PFSK-1 (cell line): Measurements from ENCODE around the gene IGSF3.

ENCODE experiments used
- POLR2AphosphoS5 ChIP-seq: IDR thresholded peaks from 2 replicates; pipeline ENCODE4 v1.6.1; 2012; ENCODE audit warnings: low read depth, mild to moderate bottlenecking, control low read depth, low read length, moderate library complexity
- TF ChIP-seq, protein P1 (sequence below), 2 experiments: IDR thresholded peaks; 2 replicates each; pipeline versions ENCODE4 v1.6.1 to v1.8.0; 2011 to 2012; ENCODE audit warnings: low read depth in 2 of 2, low read length in 2 of 2, control low read depth in 1 of 2, inconsistent platforms in 1 of 2, mild to moderate bottlenecking in 1 of 2, moderate library complexity in 1 of 2; ENCODE audit not compliant: insufficient read depth in 1 of 2

DNA sequence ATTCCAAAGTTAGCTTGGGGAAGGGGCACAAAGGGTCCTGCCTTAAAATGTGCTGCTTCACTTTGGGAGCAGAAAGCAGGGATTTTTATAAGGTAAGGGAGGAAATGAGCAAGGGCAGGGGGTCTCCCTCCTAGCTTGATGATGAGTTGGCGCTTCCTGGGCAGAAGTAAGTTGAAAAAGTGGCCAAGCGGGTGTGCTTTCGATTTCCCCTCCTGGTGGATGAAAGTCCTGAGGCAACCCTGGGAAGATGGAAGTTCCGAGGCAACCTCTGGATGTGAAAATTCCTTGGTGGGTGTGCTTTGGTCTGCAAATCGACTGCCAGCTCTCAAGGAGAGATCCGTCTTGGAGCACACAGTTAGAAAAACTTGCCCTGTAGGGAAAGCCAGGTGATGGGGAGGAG lies 45.0 kb upstream of the IGSF3 start:
- no peak for TF ChIP-seq POLR2AphosphoS5
- TF ChIP-seq, protein P1, sequence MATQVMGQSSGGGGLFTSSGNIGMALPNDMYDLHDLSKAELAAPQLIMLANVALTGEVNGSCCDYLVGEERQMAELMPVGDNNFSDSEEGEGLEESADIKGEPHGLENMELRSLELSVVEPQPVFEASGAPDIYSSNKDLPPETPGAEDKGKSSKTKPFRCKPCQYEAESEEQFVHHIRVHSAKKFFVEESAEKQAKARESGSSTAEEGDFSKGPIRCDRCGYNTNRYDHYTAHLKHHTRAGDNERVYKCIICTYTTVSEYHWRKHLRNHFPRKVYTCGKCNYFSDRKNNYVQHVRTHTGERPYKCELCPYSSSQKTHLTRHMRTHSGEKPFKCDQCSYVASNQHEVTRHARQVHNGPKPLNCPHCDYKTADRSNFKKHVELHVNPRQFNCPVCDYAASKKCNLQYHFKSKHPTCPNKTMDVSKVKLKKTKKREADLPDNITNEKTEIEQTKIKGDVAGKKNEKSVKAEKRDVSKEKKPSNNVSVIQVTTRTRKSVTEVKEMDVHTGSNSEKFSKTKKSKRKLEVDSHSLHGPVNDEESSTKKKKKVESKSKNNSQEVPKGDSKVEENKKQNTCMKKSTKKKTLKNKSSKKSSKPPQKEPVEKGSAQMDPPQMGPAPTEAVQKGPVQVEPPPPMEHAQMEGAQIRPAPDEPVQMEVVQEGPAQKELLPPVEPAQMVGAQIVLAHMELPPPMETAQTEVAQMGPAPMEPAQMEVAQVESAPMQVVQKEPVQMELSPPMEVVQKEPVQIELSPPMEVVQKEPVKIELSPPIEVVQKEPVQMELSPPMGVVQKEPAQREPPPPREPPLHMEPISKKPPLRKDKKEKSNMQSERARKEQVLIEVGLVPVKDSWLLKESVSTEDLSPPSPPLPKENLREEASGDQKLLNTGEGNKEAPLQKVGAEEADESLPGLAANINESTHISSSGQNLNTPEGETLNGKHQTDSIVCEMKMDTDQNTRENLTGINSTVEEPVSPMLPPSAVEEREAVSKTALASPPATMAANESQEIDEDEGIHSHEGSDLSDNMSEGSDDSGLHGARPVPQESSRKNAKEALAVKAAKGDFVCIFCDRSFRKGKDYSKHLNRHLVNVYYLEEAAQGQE (IDR thresholded peaks at IDR 0.05; ENCODE audit: insufficient read depth in 1 of 2, low read depth in 2 of 2, low read length in 2 of 2), result no peak
